IMR-90 (cell line): ENCODE measurements around the gene TMEM120A. TPM values are rescaled to one million over a fixed set of nuclear protein-coding genes. Genes with fewer than 3 reads are reported as not detected.

Experiments
- ATAC-seq: fragments of 200-7000 bp; cut with Tn5 transposase; 2 replicates; pipeline ENCODE4 v1.9.1; 2020; ENCODE audit warnings: low read depth, mild to moderate bottlenecking, moderate library complexity
- BruUV-seq: library from RNA; stranded (reverse); fragments of 400-500 nt; replicated peaks from 2 replicates; lab custom pipeline; 2021; lab: Mats Ljungman, UMichigan
- CTCF ChIA-PET: fragments of 300-600 bp; formaldehyde crosslinking; extraction: SDS; loops from one replicate; lab custom pipeline; 2021; ENCODE audit warnings: antibody characterized with exemption; lab: Yijun Ruan, JAX
- POLR2A ChIA-PET: fragments of 300-600 bp; sonication (Branson Sonifier 250); formaldehyde crosslinking; loops from one replicate; lab custom pipeline; 2022; ENCODE audit warnings: antibody characterized with exemption; ENCODE audit not compliant: unreplicated experiment; lab: Charles Lee
- DNase-seq: peaks from one replicate; pipeline ENCODE4 v3.0.0; 2013
- H2AFZ ChIP-seq: replicated peaks from 2 replicates; pipeline ENCODE3; 2013; ENCODE audit warnings: low read length, mild to moderate bottlenecking; ENCODE audit not compliant: poor library complexity
- H2AK5ac ChIP-seq: 2 replicates; pipeline ENCODE4 v1.6.1; 2013; ENCODE audit warnings: low read depth, low read length, inconsistent platforms
- H2AK9ac ChIP-seq: replicated peaks from 2 replicates; pipeline ENCODE3; 2013; ENCODE audit warnings: mild to moderate bottlenecking, low read depth, low read length, moderate library complexity; ENCODE audit not compliant: poor library complexity
- H2BK120ac ChIP-seq: 2 replicates; pipeline ENCODE4 v1.6.1; 2013; ENCODE audit warnings: low read depth, low read length, inconsistent platforms
- H2BK15ac ChIP-seq: 3 replicates; pipeline ENCODE4 v1.6.1; 2013; ENCODE audit warnings: low read depth, low read length, inconsistent platforms
- H2BK20ac ChIP-seq: 2 replicates; pipeline ENCODE4 v1.6.1; 2013; ENCODE audit warnings: low read depth, mild to moderate bottlenecking, inconsistent platforms, low read length, moderate library complexity
- H2BK5ac ChIP-seq: 2 replicates; pipeline ENCODE4 v1.6.1; 2013; ENCODE audit warnings: mild to moderate bottlenecking, low read depth, low read length, inconsistent platforms; ENCODE audit not compliant: poor library complexity, severe bottlenecking
- H3K14ac ChIP-seq: replicated peaks from 2 replicates; pipeline ENCODE4 v1.6.1; 2013; ENCODE audit warnings: low read depth, low read length, inconsistent platforms
- H3K18ac ChIP-seq: 2 replicates; pipeline ENCODE4 v1.6.1; 2013; ENCODE audit warnings: low read depth, low read length, control low read depth
- H3K23ac ChIP-seq: 2 replicates; pipeline ENCODE4 v1.6.1; 2013; ENCODE audit warnings: low read depth, low read length, inconsistent platforms
- H3K27ac ChIP-seq: 2 replicates; pipeline ENCODE4 v1.5.1; 2013; ENCODE audit warnings: mild to moderate bottlenecking, control low read depth, low read length; ENCODE audit not compliant: insufficient read depth
- H3K27me3 ChIP-seq: 2 replicates; pipeline ENCODE4 v1.6.1; 2013; ENCODE audit warnings: low read length; ENCODE audit not compliant: control insufficient read depth, insufficient read depth
- H3K36me3 ChIP-seq: 2 replicates; pipeline ENCODE4 v1.6.1; 2013; ENCODE audit warnings: low read length, mixed read lengths; ENCODE audit not compliant: control insufficient read depth, insufficient read depth
- H3K4ac ChIP-seq: 2 replicates; pipeline ENCODE4 v1.6.1; 2013; ENCODE audit warnings: low read depth, low read length, inconsistent platforms
- H3K4me1 ChIP-seq: 2 replicates; pipeline ENCODE4 v1.6.1; 2013; ENCODE audit warnings: low read length, mixed read lengths; ENCODE audit not compliant: control insufficient read depth, insufficient read depth
- H3K4me2 ChIP-seq: 2 replicates; pipeline ENCODE4 v1.6.1; 2013; ENCODE audit warnings: low read depth, mild to moderate bottlenecking, control low read depth, low read length, moderate library complexity
- H3K4me3 ChIP-seq: 2 replicates; pipeline ENCODE4 v1.5.1; 2013; ENCODE audit warnings: low read depth, mild to moderate bottlenecking, control low read depth, low read length, moderate library complexity; ENCODE audit not compliant: insufficient read depth
- H3K56ac ChIP-seq: 2 replicates; pipeline ENCODE4 v1.6.1; 2013; ENCODE audit warnings: low read length, inconsistent platforms; ENCODE audit not compliant: insufficient read depth; ENCODE audit errors: extremely low read depth
- H3K79me1 ChIP-seq, 2 experiments: 2 replicates each; pipeline ENCODE4 v1.6.1; 2013; ENCODE audit warnings: low read length in 2 of 2, inconsistent platforms in 1 of 2, low read depth in 1 of 2
- H3K9ac ChIP-seq: 2 replicates; pipeline ENCODE4 v1.6.1; 2013; ENCODE audit warnings: low read depth, low read length, control low read depth
- H3K9me1 ChIP-seq: 2 replicates; pipeline ENCODE4 v1.6.1; 2013; ENCODE audit warnings: low read length, inconsistent platforms; ENCODE audit not compliant: insufficient read depth
- H3K9me3 ChIP-seq: 2 replicates; pipeline ENCODE4 v1.6.1; 2013; ENCODE audit warnings: low read length; ENCODE audit not compliant: control insufficient read depth, insufficient read depth
- H4K20me1 ChIP-seq: 2 replicates; pipeline ENCODE4 v1.6.1; 2013; ENCODE audit warnings: low read length, inconsistent platforms; ENCODE audit not compliant: insufficient read depth
- H4K5ac ChIP-seq: 2 replicates; pipeline ENCODE4 v1.6.1; 2013; ENCODE audit warnings: mild to moderate bottlenecking, low read depth, low read length, control low read depth
- H4K8ac ChIP-seq, 2 experiments: 2 replicates each; pipeline ENCODE4 v1.6.1; 2013; ENCODE audit warnings: low read depth in 2 of 2, low read length in 2 of 2, control low read depth in 1 of 2, inconsistent platforms in 1 of 2
- H4K91ac ChIP-seq: 2 replicates; pipeline ENCODE4 v1.6.1; 2013; ENCODE audit warnings: low read depth, low read length, inconsistent platforms; ENCODE audit not compliant: insufficient read depth
- CEBPB ChIP-seq: IDR thresholded peaks from 2 replicates; pipeline ENCODE4 v1.6.1; 2012; ENCODE audit warnings: low read depth, low read length, improper control_type of control experiment
- SMC3 ChIP-seq: fragments of 150-350 bp; IDR thresholded peaks from 2 replicates; pipeline ENCODE4 v1.6.1; 2016; ENCODE audit warnings: low read depth, mild to moderate bottlenecking, antibody characterized with exemption, low read length, moderate library complexity
- WGBS, 2 experiments: methylation state at CpG; one replicate each; pipeline versions ENCODE4 v1.1.5 to v1.1.7; 2013; ENCODE audit warnings: missing lambda C conversion rate in 2 of 2; ENCODE audit not compliant: insufficient read length in 1 of 2; ENCODE audit errors: extremely low coverage in 2 of 2; 5-methylcytosine and 5-hydroxymethylcytosine counted together
- dilution Hi-C: fragments of 300-500 bp; cut with HindIII; formaldehyde crosslinking; loops from one replicate; pipeline ENCODE4 v1.14.3; 2018; ENCODE audit warnings: low sequenced_read_pairs; ENCODE audit not compliant: unreplicated experiment
- in situ Hi-C: fragments of 300-500 bp; cut with MboI; formaldehyde crosslinking; loops from 3 replicates; pipeline ENCODE4 v1.14.3; 2019; ENCODE audit warnings: low sequenced_read_pairs, inconsistent platforms, mixed read lengths
- intact Hi-C: fragments of 100-400 bp; cut with micrococcal nuclease; formaldehyde crosslinking; loops from 2 replicates; pipeline ENCODE4 v1.10.0; 2022
- polyA plus RNA-seq, 3 experiments: library from polyadenylated mRNA; depleted of rRNA; stranded (reverse); fragments of >200 nt; gene quantifications; 2 replicates each; pipeline ENCODE4 v1.2.3, GENCODE V29; 2012; ENCODE audit warnings: low replicate concordance in 1 of 3
- total RNA-seq: library from RNA; depleted of rRNA; stranded (reverse); fragments of >200 nt; gene quantifications from 2 replicates; pipeline ENCODE4 v1.2.3, GENCODE V29; 2012
- TF ChIP-seq, protein P1 (sequence below): fragments of 150-350 bp; IDR thresholded peaks from 2 replicates; pipeline ENCODE4 v1.6.1; 2016; ENCODE audit warnings: low read depth, mild to moderate bottlenecking, low read length, moderate library complexity, borderline replicate concordance

The TMEM120A gene
- total and polyA plus RNA-seq, 2 of the 4 experiments (the other 2 are of a cell fraction) = 32.1 to 39.3 TPM

GRCh38 chr7:75971961-75972763 is 22.2 kb downstream of the TMEM120A start:
- Histone ChIP-seq H4K8ac (no peak overlapping the region), H3K4me2 (no peak overlapping the region), H2BK20ac (no peak overlapping the region), H2AK9ac (no peak overlapping the region), H3K4me1 (peaks cover 10% of the 10 kb centered on the region; the same call in 1 of the 2 replicates), H2BK120ac (no peak overlapping the region), H3K14ac (no peak overlapping the region; the same call in 1 of the 2 replicates), H3K56ac (no peak overlapping the region), H3K18ac (no peak overlapping the region), H4K91ac (no peak overlapping the region), H3K9me1 (peaks cover 9% of the 10 kb centered on the region), H3K9ac (no peak overlapping the region), H4K20me1 (no peaks in the 10 kb centered on the region), H2AK5ac (no peak overlapping the region), H2BK15ac (no peak overlapping the region), H2AFZ (no peak overlapping the region), H4K5ac (no peak overlapping the region), H3K27ac (no peak overlapping the region), H2BK5ac (no peak overlapping the region), H3K27me3 (no peaks in the 10 kb centered on the region), H3K4ac (no peak overlapping the region), H3K9me3 (no peaks in the 10 kb centered on the region), H3K4me3 (no peak overlapping the region), H3K79me1 (peaks cover 0 to 27% of the 10 kb centered on the region in 2 experiments; a peak in 3 of 4 replicates), H3K23ac (no peak overlapping the region), H3K36me3 (peaks cover 14% of the 10 kb centered on the region; the same call in 1 of the 2 replicates)
- dilution Hi-C loops (no loop called here), in situ Hi-C loops (no loop called here), intact Hi-C loops (no loop called here)
- ChIA-PET CTCF (interaction anchor here (1.5 kb wide), 1 partner anchor 39 kb away, joined by 4 read pairs; no protein-coding TSS in a partner anchor), POLR2A (interaction anchor here (0.6 kb wide), 1 partner anchor 1388 kb away, joined by 4 read pairs; no protein-coding TSS in a partner anchor)
- DNase-seq = no peak
- TF ChIP-seq SMC3 (no peak), CEBPB (peak; percentile 55)
- TF ChIP-seq, protein P1, sequence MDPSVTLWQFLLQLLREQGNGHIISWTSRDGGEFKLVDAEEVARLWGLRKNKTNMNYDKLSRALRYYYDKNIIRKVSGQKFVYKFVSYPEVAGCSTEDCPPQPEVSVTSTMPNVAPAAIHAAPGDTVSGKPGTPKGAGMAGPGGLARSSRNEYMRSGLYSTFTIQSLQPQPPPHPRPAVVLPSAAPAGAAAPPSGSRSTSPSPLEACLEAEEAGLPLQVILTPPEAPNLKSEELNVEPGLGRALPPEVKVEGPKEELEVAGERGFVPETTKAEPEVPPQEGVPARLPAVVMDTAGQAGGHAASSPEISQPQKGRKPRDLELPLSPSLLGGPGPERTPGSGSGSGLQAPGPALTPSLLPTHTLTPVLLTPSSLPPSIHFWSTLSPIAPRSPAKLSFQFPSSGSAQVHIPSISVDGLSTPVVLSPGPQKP = no peak
- no TSS peak for BruUV-seq
- ATAC-seq = no peak
- 70% methylated on average over 9 of the region's 19 CpGs; no CpG with 5 or more reads in 1 of the 2 experiments for WGBS, 2 experiments
